PC-9 (cell line): ENCODE data around the gene MTPN.

Experiments
- EZH2 ChIP-seq: fragments of 200-600 bp; sonication (generic); IDR thresholded peaks from 2 replicates; pipeline ENCODE4 v1.8.0; 2017; ENCODE audit warnings: antibody characterized with exemption, low read depth
- TF ChIP-seq, protein P1 (sequence below): fragments of 200-600 bp; sonication (generic); conservative IDR thresholded peaks from 2 replicates; pipeline ENCODE4 v1.6.1; 2017; ENCODE audit warnings: mixed run types, antibody characterized with exemption, mild to moderate bottlenecking, moderate library complexity

DNA sequence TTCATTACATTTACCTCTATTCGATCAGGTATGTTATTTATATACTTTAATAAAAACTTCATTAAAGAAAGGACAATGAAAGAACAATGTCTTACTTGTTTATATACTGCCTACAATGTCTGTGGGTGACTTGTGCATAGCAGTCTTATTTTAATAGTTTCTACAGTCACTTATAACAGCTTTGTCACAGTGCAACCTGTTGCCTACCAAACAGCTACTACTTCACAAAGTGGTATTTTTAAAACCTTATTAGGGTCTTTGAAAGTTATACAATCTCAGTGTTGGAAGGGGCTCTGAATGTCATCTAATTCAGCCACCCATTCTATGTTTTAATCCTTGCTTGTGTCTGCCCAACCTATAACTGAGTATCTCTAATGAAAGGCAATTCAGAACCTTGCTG is 19.0 kb downstream of the MTPN start:
- TF ChIP-seq, protein P1, sequence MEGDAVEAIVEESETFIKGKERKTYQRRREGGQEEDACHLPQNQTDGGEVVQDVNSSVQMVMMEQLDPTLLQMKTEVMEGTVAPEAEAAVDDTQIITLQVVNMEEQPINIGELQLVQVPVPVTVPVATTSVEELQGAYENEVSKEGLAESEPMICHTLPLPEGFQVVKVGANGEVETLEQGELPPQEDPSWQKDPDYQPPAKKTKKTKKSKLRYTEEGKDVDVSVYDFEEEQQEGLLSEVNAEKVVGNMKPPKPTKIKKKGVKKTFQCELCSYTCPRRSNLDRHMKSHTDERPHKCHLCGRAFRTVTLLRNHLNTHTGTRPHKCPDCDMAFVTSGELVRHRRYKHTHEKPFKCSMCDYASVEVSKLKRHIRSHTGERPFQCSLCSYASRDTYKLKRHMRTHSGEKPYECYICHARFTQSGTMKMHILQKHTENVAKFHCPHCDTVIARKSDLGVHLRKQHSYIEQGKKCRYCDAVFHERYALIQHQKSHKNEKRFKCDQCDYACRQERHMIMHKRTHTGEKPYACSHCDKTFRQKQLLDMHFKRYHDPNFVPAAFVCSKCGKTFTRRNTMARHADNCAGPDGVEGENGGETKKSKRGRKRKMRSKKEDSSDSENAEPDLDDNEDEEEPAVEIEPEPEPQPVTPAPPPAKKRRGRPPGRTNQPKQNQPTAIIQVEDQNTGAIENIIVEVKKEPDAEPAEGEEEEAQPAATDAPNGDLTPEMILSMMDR, result no peak
- no peak for TF ChIP-seq EZH2
